HEK293T (cell line): ENCODE data around the gene RETREG3.

Source experiments
- ARNT ChIP-seq: fragments of 450-650 bp; IDR thresholded peaks from 2 replicates; pipeline ENCODE4 v1.6.1; 2017; ENCODE audit warnings: mild to moderate bottlenecking
- CTBP1 ChIP-seq: fragments of 450-650 bp; IDR thresholded peaks from 2 replicates; pipeline ENCODE4 v1.6.1; 2016; ENCODE audit warnings: borderline replicate concordance
- FOXA1 ChIP-seq: fragments of 450-650 bp; IDR thresholded peaks from 2 replicates; pipeline ENCODE4 v1.6.1; 2016; ENCODE audit warnings: mild to moderate bottlenecking
- FOXK2 ChIP-seq: fragments of 450-650 bp; IDR thresholded peaks from 2 replicates; pipeline ENCODE4 v1.6.1; 2016; ENCODE audit warnings: mild to moderate bottlenecking
- FOXM1 ChIP-seq: fragments of 450-650 bp; IDR thresholded peaks from 2 replicates; pipeline ENCODE4 v1.6.1; 2017; ENCODE audit warnings: mild to moderate bottlenecking, borderline replicate concordance
- PKNOX1 ChIP-seq: fragments of 450-650 bp; IDR thresholded peaks from 2 replicates; pipeline ENCODE4 v1.6.1; 2016

GRCh38 chr17:42535155-42536047 is 73.8 kb downstream of the RETREG3 start:
- TF ChIP-seq PKNOX1: no peak
- no peak for TF ChIP-seq ARNT
- no peak for TF ChIP-seq FOXK2
- TF ChIP-seq CTBP1: no peak
- TF ChIP-seq FOXA1: no peak
- no peak for TF ChIP-seq FOXM1
